Astrocyte (in vitro differentiated cells and primary cell): ENCODE data around the gene MAGEB1. TPM values are rescaled to one million over a fixed set of nuclear protein-coding genes. Genes with fewer than 3 reads are reported as not detected.

Experiments
- DNase-seq: peaks from one replicate; pipeline ENCODE4 v3.0.0-alpha.2; 2010; ENCODE audit warnings: low read depth
- FAIRE-seq: peaks from 2 replicates; lab custom pipeline; 2011; peaks lifted over from hg19 to GRCh38; lab: Jason Lieb, UNC
- H2AFZ ChIP-seq: 2 replicates; pipeline ENCODE4 v1.6.0; 2012; ENCODE audit warnings: low read depth, low read length, inconsistent platforms
- H3K27ac ChIP-seq: 2 replicates; pipeline ENCODE4 v1.5.1; 2011; ENCODE audit warnings: low read depth, low read length, inconsistent platforms
- H3K27me3 ChIP-seq: 2 replicates; pipeline ENCODE4 v1.6.0; 2011; ENCODE audit warnings: low read length, inconsistent platforms; ENCODE audit not compliant: insufficient read depth
- H3K36me3 ChIP-seq: 2 replicates; pipeline ENCODE4 v1.5.1; 2011; ENCODE audit warnings: low read length, inconsistent platforms; ENCODE audit not compliant: insufficient read depth
- H3K4me1 ChIP-seq: 2 replicates; pipeline ENCODE4 v1.5.1; 2011; ENCODE audit warnings: low read length, inconsistent platforms; ENCODE audit not compliant: insufficient read depth
- H3K4me2 ChIP-seq: 2 replicates; pipeline ENCODE4 v1.6.0; 2012; ENCODE audit warnings: low read length, inconsistent platforms
- H3K4me3 ChIP-seq: 2 replicates; pipeline ENCODE4 v1.5.1; 2011; ENCODE audit warnings: low read depth, mild to moderate bottlenecking, low read length, inconsistent platforms; ENCODE audit not compliant: insufficient read depth
- H3K79me2 ChIP-seq: 2 replicates; pipeline ENCODE4 v1.6.0; 2012; ENCODE audit warnings: mild to moderate bottlenecking, low read length, inconsistent platforms; ENCODE audit not compliant: insufficient read depth
- H3K9ac ChIP-seq: 2 replicates; pipeline ENCODE4 v1.6.0; 2012; ENCODE audit warnings: mild to moderate bottlenecking, low read length, inconsistent platforms
- H3K9me3 ChIP-seq: 2 replicates; pipeline ENCODE4 v1.5.1; 2012; ENCODE audit warnings: low read depth, mild to moderate bottlenecking, low read length, inconsistent platforms; ENCODE audit not compliant: insufficient read depth
- H4K20me1 ChIP-seq: 2 replicates; pipeline ENCODE4 v1.6.0; 2012; ENCODE audit warnings: low read length, inconsistent platforms; ENCODE audit not compliant: insufficient read depth
- H3K27ac Mint-ChIP-seq: one replicate; pipeline ENCODE4 v1.8.0; 2021; ENCODE audit warnings: mild to moderate bottlenecking, mixed read lengths; ENCODE audit not compliant: unreplicated experiment
- H3K27me3 Mint-ChIP-seq: one replicate; pipeline ENCODE4 v1.8.0; 2021; ENCODE audit warnings: low read depth, mixed read lengths; ENCODE audit not compliant: unreplicated experiment
- H3K36me3 Mint-ChIP-seq: one replicate; pipeline ENCODE4 v1.8.0; 2021; ENCODE audit warnings: low read depth, mixed read lengths; ENCODE audit not compliant: unreplicated experiment
- H3K4me1 Mint-ChIP-seq: one replicate; pipeline ENCODE4 v1.8.0; 2021; ENCODE audit warnings: low read depth, mixed read lengths; ENCODE audit not compliant: unreplicated experiment
- H3K4me3 Mint-ChIP-seq: one replicate; pipeline ENCODE4 v1.8.0; 2021; ENCODE audit warnings: mild to moderate bottlenecking, moderate library complexity, mixed read lengths; ENCODE audit not compliant: unreplicated experiment
- H3K9me3 Mint-ChIP-seq: one replicate; pipeline ENCODE4 v1.8.0; 2021; ENCODE audit warnings: mild to moderate bottlenecking, mixed read lengths; ENCODE audit not compliant: unreplicated experiment
- CTCF ChIP-seq: IDR thresholded peaks from 2 replicates; pipeline ENCODE4 v1.5.1; 2011; ENCODE audit warnings: low read depth, mild to moderate bottlenecking, inconsistent platforms, low read length, moderate library complexity; ENCODE audit not compliant: insufficient read depth
- EZH2 ChIP-seq: IDR thresholded peaks from 2 replicates; pipeline ENCODE4 v1.6.1; 2012; ENCODE audit warnings: mild to moderate bottlenecking, low read length, inconsistent platforms; ENCODE audit not compliant: insufficient read depth
- total RNA-seq: library from RNA; stranded (reverse); gene quantifications from 2 replicates; pipeline ENCODE4 v1.2.1, GENCODE V29; 2021

MAGEB1 gene
- total RNA-seq, 1 donor from 2014 or later: not detected

DNA sequence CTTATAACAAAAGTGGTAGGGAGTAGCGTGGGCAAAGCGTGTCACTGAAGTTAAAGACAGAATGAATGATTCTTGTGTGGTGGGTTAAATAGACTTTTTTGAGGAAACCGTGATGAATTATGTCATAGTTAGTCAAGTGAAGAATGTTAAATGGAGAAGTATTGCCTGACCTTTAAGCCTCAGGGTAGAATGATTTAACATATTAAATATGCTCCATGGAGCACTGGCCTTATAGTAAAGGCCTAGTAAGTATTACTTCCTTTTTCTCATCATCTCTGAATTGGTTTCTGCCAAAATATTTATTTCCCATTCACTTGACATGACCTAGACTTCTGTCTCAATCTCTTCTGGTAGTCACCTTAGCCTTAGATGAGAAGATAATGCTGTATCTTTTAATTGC, 23.7 kb downstream of the MAGEB1 start:
- no peak overlapping the region for H3K27ac Mint-ChIP-seq
- Histone ChIP-seq H2AFZ (no peak overlapping the region), H3K4me1 (no peaks in the 10 kb centered on the region), H3K4me3 (no peak overlapping the region), H3K27me3 (no peaks in the 10 kb centered on the region), H3K9ac (no peak overlapping the region), H3K4me2 (no peak overlapping the region), H3K79me2 (no peaks in the 10 kb centered on the region), H3K36me3 (no peaks in the 10 kb centered on the region), H4K20me1 (no peaks in the 10 kb centered on the region), H3K27ac (no peak overlapping the region), H3K9me3 (no peaks in the 10 kb centered on the region)
- no peak for FAIRE-seq
- no peaks in the 10 kb centered on the region for H3K36me3 Mint-ChIP-seq
- no peaks in the 10 kb centered on the region for H3K9me3 Mint-ChIP-seq
- H3K27me3 Mint-ChIP-seq: no peaks in the 10 kb centered on the region
- TF ChIP-seq EZH2 (no peak), CTCF (no peak)
- no peak overlapping the region for H3K4me3 Mint-ChIP-seq
- H3K4me1 Mint-ChIP-seq: peaks cover under 1% of the 10 kb centered on the region
- DNase-seq: no peak

- no peak overlapping the region for H2AFZ ChIP-seq
These were observed 28.6 kb downstream of the MAGEB1 start for GRCh38 chrX:30275498-30275897.

More at GRCh38 chrX:30275498-30275897, 28.6 kb downstream of the MAGEB1 start:
- Histone ChIP-seq H3K4me3 (no peak overlapping the region), H3K27ac (no peak overlapping the region), H3K79me2 (no peaks in the 10 kb centered on the region), H3K9ac (no peak overlapping the region), H3K4me2 (no peak overlapping the region), H3K27me3 (no peaks in the 10 kb centered on the region), H3K36me3 (no peaks in the 10 kb centered on the region), H4K20me1 (no peaks in the 10 kb centered on the region), H3K4me1 (no peaks in the 10 kb centered on the region), H3K9me3 (no peaks in the 10 kb centered on the region)
- FAIRE-seq: no peak
- Mint-ChIP-seq H3K9me3 (no peaks in the 10 kb centered on the region), H3K27ac (no peak overlapping the region), H3K4me1 (peaks cover 7% of the 10 kb centered on the region), H3K36me3 (no peaks in the 10 kb centered on the region), H3K4me3 (no peak overlapping the region), H3K27me3 (no peaks in the 10 kb centered on the region)
- TF ChIP-seq EZH2: no peak
- peak; percentile 16 for TF ChIP-seq CTCF
- DNase-seq: no peak
